ENCODE data around the gene WDR45.

WDR45 gene

GRCh38 chrX:49053223-49054072, 26.2 kb downstream of the WDR45 start:
- peak; percentile 71 for DNase-seq (ENCODE audit: insufficient read length, low spot score)
- FAIRE-seq, result no peak

GRCh38 chrX:49043987-49044281, 35.8 kb downstream of the WDR45 start:
- DNase-seq (ENCODE audit: insufficient read length, low spot score) (no peak), FAIRE-seq (no peak)

GRCh38 chrX:49043220-49043986, 36.3 kb downstream of the WDR45 start, which contains the start of gene TFE3:
TFE3 (minus strand) TSS chrX:49043357; CDS start chrX:49043226, 131 bp downstream.
- DNase-seq (ENCODE audit: insufficient read length, low spot score), result peak; percentile 81
- FAIRE-seq, result peak; percentile 82

- no peak for FAIRE-seq
- DNase-seq (ENCODE audit: insufficient read length, low spot score), result no peak
Observed at GRCh38 chrX:49042581-49043219, 37.0 kb downstream of the WDR45 start.

GRCh38 chrX:49041744-49042580, 37.7 kb downstream of the WDR45 start:
- FAIRE-seq (no peak), DNase-seq (ENCODE audit: insufficient read length, low spot score) (no peak)

GRCh38 chrX:49040376-49040955, 39.2 kb downstream of the WDR45 start:
- DNase-seq (ENCODE audit: insufficient read length, low spot score) (no peak), FAIRE-seq (no peak)

- peak; percentile 71 for DNase-seq (ENCODE audit: insufficient read length, low spot score)
- FAIRE-seq, result no peak
Observed at GRCh38 chrX:49039598-49040375, 39.9 kb downstream of the WDR45 start.

- DNase-seq (ENCODE audit: insufficient read length, low spot score), result no peak
- no peak for FAIRE-seq
Observed at GRCh38 chrX:49037883-49038475, 41.7 kb downstream of the WDR45 start.

GRCh38 chrX:49030283-49030682, 49.4 kb downstream of the WDR45 start:
- DNase-seq (ENCODE audit: insufficient read length, low spot score) (no peak), FAIRE-seq (no peak)

- DNase-seq (ENCODE audit: insufficient read length, low spot score), result no peak
- FAIRE-seq, result no peak
Observed at GRCh38 chrX:49029876-49030275, 49.8 kb downstream of the WDR45 start.

Measured in HTR-8/SVneo (cell line).